Measurements from ENCODE around the gene ADGRV1.
"Not testable (repeated sequence)": the region's sequence is repeated elsewhere in the genome, so short reads cannot be mapped to it uniquely, and the experiment has no call there.

Gene ADGRV1

DNA sequence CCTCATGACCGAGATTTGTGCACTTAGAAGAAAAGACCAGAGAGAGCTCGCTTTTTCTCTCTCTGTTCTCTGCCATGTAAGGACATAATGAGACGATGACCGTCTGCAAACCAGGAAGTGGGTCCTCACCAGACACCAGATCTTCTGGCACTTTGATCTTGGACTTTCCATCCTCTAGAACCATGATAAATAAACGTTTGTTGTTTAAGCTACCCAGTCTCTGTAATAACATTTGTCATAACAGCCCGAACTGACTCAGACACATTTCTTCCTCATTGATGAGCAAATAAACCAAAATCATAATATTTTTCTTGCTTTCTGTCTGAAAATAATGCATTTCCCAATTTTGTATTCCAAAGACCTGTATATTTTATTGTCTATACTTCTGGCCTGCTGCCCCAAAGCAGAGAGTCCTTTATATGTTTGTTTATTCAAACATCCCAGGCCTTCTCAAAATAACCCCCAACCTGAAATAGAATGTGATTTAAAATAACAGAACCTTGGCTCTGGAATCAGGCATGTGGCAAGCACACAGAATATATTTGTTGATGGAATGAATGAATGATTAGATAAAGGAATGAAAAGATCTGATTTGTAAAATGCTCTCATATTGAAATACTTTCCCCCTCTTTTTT lies 396.5 kb downstream of the ADGRV1 start:
- no peak for DNase-seq

DNA sequence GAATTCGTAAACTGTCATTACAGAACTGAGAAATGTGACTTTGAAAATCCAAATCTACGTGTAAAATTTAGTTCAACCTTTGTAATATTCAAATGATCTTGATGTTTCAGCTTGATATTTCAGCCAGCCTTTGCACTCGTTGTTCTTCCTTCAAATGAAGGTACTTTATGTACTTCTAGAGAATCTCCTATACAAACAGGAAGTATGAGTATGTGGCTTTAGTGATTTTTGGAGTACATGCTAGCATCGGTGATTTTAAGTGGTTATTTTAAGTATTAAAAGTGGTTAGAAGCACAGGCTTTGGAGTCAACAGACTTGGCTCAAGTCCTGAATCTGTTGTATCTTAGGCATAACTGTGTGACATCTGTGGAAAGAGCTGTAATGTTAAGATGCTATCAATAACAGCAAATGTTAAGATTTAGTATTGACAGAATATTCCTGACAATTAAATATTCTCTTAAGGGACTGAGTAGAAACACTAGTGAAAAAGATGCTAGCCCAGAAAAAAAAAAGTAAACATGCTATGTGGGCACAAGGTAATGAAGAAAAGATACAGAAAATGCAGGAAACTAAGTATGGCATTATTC lies 398.0 kb downstream of the ADGRV1 start:
- DNase-seq: no peak

DNA sequence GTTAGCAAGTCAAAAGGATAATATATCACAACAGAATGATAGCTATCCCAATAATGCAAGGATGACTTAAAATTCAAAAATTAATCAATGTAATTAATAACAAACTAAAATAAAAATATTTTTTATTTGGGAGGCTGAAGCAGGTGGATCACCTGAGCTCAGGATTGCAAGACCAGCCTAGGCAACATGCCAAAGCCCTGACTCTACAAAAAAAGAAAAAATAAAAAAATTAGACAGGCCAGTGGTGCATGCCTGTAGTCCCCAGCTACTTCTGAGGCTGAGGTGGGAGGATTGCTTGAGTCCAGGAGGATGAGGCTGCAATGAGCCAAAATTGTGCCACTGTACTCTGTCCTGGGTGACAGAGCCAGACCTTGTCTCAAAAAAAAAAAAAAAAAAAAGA lies 399.3 kb downstream of the ADGRV1 start:
- no peak for DNase-seq

DNA sequence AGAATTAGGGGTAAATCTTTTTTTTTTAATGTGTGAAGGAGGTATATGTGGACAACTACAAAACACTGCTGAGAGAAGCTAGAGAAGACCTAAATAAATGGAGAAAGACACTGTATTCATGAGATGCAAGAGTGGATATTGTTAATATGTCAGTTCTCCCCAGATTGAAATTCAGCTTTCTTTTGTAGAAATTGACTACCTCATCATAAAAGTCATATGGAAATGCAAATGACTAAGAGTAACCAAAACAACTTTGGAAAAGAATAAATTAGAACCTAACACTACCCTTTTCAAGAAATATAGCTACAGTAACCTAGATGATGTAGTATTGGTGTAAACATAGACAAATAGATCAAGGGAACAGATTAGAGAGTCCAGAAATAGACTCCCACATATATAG lies 400.7 kb downstream of the ADGRV1 start:
- no peak for DNase-seq

DNA sequence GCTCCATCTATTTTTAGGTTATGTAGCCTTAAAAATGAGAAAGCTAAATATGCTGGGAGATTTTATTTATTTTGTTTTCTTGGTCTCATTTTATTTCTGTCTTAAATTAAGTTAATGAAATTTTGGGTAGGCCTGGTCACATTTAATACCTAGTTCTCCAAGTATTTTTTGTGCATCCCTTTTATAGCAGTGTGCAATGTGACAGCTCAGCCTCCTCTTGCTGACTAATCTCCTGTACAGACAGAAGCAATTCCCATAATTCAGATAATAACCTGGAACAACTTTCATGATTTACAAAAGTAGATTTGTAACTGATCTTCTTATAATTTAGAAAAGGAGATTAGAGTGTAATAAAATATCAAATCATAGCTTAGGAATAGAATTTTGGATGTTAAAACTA lies 403.9 kb downstream of the ADGRV1 start:
- no peak for DNase-seq

DNA sequence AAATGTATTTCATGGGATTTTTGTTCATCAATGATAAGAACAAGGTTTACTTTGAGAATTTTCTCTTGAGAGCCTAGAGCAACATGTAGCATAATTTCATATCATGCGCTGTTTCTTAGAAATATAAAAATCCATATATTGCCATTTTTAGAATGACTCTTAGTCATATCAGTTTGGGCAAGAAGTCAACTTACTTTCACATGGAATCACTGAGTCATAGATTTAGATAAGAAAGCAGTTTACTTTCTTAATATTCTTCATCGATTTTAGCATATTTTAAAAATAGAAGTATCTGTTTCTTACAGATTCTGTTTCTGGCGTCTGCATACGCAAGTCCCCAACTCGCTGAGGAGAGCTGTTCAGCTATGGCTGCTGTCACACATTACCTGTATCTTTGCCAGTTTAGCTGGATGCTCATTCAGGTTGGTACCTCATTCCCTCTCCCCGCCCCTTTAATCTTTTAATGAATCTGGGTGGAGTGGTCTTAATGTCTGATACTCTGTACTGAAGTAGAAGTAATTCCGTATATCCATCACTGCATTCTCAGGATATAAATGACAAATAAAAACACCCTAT lies 406.6 kb downstream of the ADGRV1 start:
- no peak for DNase-seq

DNA sequence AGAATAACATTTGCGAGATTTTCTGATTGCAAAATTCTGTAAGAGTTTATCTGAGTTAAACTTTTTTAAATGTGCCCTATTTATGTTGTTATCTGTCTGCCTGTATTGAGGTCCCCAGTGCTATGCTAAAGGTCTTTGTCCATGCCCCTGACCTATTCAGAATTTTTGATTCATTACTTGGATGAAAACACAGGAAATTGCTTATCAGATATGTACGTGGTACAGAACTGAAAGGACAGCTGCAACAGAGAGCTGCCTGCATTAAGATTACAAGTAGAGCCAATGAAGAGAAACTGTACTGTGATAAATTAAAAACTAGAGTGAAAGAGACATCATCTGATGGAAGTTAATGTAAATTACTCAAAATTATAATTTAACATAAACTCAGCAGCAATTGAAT lies 408.8 kb downstream of the ADGRV1 start:
- DNase-seq: peak; percentile 46

DNA sequence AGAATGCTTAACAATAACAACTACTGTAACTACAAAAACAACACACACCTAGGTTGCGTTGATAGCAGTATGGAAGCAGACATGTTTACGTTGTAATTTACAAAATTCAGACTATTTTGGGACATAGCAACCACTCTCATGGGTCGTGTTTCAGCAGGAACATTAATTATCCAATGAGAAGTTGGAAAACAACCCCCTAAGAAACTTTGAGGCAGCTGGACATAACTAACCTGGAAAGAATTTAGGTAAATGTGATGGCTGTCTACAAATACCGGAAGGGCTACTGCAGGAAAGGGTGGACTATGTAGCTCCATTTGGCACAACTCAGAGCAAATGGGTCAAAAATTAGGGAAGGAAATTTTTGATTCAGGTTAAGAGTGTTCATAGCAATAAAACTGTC lies 409.3 kb downstream of the ADGRV1 start:
- DNase-seq: no peak

DNA sequence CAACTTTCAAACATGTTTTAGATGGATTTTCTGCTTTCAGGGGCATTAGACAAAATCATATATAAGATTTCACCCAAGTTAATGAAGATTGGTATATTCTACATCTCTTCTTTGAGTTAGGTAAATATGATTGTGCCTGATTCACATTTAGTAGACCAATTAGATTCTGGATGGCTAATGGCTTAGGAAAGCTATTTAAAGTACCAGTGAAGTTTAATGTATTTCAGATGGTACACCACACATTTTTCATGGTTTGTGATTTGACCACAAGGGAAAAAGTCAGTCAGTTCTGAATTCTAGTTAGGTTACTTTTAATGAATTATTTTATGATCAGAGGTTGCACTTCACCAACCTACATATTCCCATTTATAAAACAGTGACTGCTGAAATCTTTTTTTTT lies 409.7 kb downstream of the ADGRV1 start:
- DNase-seq: no peak

DNA sequence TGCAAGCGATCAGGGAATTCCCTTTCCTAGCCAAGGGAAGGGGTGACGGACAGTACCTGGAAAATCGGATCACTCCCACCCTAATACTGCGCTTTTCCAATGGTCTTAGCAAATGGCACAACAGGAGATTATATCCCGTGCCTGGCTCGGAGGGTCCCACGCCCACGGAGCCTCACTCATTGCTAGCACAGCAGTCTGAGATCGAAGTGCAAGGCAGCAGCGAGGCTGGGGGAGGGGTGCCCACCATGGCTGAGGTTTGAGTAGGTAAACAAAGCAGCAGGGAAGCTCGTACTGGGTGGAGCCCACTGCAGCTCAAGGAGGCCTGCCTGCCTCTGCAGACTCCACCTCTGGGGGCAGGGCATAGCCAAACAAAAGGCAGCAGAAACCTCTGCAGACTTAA lies 411.3 kb downstream of the ADGRV1 start:
- not testable (repeated sequence) for DNase-seq

DNA sequence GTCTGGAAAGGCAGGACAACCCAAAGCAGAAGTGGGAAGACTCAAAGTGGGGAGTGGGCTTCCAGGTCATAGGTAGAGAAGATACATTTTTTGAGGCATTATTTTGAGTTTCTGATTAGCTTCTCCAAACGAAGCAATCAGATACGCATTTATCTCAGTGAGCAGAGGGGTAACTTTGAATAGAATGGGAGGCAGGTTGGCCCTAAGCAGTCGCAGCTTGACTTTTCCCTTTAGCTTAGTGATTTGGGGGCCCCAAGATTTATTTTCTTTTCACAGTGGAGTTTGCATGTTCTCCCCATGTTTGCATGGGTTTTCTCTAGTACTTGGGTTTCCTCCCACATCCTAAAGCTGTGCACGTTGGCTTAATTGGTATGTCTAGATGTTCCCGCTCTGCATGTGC lies 422.6 kb downstream of the ADGRV1 start:
- no peak for DNase-seq

DNA sequence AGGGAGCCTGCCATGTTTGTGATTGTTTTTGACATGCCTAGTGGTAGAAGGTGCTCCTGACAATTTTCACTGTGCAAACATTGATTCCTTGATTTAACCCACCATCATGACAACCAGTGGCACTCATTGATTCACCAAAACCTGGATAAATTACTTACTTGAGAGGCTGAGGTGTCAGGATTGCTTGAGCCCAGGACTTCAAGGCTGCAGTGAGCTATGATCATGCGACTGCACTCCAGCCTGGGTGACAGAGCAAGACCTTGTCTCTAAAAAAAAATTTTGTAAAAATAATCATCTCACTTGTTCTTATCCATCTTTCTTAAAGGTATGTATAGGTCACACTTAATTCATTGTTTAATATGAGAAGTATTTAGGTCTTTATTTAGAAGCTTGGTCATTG lies 423.2 kb downstream of the ADGRV1 start:
- no peak for DNase-seq

DNA sequence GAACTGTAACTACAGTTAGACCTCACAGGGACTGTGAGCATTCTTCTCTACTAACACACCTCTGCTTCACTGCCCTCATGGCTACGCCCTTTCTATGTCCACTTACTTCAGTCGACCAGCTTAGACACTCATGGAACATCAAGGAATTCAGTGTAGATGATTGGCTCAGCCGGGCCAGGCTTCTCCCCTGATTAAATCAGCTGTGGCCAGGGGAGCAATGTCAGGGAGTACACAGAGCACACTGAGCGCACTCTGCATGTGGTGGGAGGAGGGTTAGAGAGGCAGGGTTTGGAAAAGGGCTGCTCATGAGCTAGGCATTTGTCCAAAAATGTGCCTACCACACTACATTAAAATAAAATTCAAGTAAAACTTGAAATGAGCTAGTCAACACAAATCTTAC lies 424.0 kb downstream of the ADGRV1 start:
- DNase-seq: peak; percentile 40

DNA sequence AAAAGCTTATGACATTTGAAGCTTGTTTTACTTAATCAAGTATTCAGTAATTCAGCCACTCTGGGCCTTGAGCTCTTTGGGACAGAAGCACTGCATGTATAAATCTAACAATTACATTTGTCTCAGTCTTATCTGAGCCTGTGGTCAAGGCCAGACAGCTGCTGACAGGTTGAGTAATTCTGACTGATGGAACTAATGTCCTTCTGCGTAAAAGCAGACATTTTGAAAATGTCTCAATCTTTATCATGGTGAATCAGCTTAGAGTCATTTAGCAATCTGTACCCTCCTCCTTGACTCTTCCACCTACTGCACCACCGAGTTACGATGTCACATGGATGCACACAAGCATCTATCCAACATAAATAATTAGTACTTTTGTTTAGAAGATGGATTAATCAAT lies 424.6 kb downstream of the ADGRV1 start:
- DNase-seq: peak; percentile 91

DNA sequence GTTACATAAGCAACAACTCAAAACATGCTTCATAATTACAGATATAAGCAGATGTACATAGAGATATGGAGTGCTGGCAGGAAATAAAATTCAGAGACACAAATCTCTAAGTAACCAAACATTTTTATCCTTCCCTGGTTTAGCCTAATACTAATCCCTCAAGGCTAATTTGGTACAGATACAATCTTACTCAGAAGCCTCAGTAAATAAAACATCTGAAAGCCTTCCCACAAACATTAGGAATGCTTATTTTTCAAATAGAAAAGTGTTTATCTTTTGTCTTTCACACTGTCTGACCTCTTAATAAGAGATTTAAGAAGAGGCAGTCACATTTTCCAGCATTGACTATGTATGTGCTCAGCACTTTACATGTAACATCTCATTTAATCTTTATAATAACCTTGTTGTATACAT lies 425.1 kb downstream of the ADGRV1 start:
- DNase-seq: peak; percentile 10

DNA sequence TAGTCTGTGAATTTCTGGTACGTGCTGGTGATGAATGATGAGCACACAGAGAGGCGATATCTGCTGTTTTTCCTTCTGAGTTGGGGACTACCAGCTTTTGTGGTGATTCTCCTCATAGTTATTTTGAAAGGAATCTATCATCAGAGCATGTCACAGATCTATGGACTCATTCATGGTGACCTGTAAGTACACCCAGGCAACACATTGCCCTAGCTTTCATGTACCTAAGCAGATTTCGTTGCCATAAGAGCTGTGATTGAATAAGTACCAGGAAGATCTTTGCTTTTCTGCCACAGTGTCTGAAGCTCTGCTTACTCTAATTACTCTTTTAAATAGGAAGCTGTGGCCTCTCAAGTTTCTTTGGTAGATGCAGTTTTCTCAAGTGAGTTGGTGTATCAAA lies 426.7 kb downstream of the ADGRV1 start:
- no peak for DNase-seq

DNA sequence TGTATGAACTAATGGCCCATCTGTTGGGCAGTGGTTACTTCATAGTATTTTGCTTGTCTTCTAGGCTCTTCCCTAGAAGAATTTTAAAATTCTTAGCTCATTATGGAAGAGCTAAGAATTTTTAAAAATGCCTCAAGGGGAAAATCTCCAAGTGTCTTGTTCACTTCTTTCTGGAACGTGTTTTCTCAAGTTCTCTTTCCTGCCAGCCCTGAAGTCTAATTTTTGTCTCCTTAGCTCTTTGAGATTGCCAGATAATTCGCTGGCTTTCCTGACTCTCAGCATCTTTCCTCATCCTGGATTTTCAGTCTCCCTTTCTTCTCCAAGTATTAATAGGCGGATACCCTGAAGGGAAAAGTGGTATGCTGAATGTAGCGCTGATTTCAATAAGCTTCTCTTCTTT lies 429.1 kb downstream of the ADGRV1 start:
- no peak for DNase-seq

DNA sequence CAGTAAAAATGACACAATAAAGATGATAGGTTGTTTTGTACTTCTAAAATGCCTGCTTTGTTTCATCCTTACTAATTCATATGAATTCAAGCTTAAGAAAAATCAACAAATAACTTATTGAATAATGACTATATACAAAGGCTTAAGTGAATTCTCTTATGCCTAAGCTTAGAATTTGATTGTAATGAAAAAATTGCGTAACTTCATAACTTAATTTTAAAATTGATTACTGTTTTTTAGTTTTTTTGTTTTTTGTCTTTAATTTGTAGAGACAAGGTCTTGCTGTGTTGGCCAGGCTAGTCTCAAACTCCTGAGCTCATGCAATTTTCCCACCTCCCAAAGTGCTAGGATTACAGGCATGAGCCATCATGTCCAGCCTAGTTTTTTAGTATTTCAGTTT lies 432.6 kb downstream of the ADGRV1 start:
- DNase-seq: no peak

DNA sequence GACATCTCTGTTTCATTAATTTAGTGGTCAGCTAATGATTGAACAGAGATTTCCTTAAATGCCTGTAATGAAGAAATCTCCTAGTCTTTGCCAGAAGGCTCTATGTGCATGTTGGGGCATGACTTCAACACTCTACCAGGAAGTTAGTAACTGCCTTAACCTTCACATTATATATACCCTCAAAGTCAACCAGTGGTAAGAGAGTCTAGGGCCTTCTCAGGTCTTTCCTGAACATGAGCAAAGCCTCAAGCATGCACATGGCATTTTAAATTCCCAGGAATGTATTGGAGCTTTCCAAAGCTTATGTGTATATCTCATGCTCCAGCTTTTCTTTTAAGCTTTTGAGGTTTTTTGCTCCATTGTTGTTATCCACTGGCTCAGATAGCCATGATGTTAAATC lies 436.2 kb downstream of the ADGRV1 start:
- no peak for DNase-seq

DNA sequence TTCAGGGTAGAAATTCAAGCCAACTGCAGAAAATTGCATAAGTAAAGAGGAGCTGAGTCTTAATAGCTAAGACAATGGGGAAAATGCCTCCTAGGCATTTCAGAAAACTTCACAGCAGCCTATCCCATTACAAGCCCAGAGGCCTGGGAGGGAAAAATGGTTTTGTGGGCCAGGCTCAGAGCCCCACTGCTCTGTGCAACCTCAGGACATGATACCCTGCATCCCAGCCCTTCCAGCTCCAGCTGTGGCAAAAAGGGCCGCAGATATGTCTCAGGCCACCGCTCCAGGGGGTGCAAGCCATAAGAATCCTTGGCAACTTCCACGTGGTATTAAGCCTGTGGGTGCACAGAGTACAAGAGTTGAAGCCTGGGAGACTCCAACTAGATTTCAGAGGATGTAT lies 437.5 kb downstream of the ADGRV1 start:
- no peak for DNase-seq

DNA sequence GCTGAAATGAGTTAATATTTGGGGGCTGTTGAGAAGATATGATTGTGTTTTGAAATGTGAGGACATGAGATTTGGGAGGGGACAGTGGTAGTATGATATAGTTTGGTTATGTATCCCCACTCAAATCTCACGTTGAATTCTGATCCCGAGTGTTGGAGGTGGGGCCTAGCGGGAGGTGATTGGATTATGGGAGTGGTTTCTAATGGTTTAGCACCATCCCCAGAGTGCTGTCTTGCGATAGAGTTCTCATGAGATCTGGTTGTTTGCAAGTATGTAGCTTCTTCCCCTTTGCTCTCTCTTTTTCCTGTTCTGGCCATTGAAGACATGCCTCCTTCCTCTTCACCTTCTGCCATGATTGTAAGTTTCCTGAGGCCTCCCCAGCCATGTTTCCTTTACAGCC lies 438.5 kb downstream of the ADGRV1 start:
- no peak for DNase-seq

DNA sequence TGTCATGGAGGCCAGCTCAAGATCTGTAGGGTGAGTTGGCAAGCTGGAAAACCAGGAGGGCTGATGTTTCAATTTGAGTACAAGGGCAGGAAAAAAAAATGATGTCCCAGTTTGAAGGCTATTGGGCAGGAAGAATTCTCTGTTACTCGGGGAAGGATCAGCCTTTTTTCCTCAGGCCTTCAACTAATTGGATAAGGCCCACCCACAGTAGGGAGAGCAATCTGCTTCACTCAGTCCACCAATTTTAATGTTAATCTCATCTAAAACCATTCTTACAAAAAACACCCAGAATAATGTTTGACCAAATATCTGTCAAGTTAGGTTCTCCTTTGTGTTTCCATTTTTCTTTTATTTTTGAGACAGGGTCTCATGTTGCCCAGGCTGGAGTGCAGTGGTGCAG lies 442.1 kb downstream of the ADGRV1 start:
- DNase-seq: no peak

DNA sequence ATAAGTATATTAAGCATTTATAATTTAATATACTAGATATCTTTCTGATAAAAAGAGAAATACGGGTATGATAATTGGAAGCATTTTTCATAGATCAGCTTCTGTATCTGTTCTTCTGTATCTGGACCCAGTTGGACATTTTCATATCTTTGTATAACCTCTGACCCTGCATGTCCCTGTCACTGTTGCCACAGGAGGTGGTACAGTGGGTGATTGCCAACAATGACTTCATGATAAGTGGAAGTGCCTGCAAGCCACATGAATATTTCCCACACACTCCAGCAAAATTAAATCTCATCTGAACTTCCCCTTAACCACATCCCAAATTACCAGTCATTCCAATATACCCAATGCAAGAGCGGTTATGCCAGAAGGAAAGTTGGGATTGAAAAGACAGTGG lies 448.1 kb downstream of the ADGRV1 start:
- no peak for DNase-seq

DNA sequence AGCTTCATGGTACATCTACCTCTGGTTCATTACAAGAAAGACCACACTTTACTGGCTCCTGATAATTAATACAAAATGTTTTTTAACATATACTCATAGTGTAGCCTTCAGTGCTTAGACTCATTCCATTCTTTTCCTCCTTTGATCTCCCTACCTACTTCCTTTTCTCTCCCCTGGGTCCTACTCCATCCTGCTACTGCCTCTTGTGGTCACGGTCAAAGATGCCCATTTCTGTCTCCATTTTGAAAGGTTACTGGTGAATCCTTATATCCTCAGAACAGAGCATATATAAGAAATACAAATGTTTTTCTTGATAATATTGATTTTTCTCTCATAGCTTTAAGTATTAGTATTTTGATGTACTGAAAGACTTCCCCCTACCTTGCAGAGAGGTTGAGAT lies 448.7 kb downstream of the ADGRV1 start:
- no peak for DNase-seq

DNA sequence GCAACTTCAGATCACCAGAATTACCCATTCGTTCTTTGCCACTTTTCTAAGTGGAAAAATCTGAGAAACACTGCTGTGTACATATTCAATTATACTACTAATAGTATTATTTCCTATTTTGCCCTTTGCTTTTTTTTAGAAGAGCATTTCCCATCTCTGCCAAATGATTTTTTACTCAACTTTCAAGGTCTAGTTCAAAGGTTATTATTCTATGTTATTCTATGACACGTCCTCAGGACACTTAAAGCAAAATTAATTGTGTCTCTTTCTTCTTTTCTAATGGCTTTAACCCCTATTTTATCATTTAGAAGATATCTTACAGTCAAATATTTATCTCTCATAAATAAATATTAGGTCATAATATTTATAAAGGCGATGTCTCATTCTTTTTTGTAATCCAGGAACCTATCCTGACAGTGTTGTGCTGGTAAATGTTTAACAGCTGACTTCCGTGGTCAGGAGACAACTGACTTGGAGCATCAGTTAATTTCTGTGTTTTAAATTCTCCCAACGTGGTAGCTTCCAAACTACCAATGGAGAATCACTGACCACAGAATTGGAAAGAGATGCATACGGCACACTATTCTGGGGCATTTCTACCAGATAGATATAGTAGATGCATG lies 449.3 kb downstream of the ADGRV1 start:
- no peak for DNase-seq

All from hematopoietic multipotent progenitor cell treated with erythropoietin and hydrocortisone succinate and interleukin-3 and kit ligand, for 4 days (in vitro differentiated cells).